NCI-H748 (cell line): ENCODE measurements around the gene GZMM.
A peak's percentile ranks its signal among the peaks of the same experiment; 100 is the strongest.
"Not testable (repeated sequence)": the region's sequence is repeated elsewhere in the genome, so short reads cannot be mapped to it uniquely, and the experiment has no call there.

ENCODE experiments used
- DNase-seq: peaks from one replicate; lab custom pipeline; 2025; ENCODE audit not compliant: unreplicated experiment; lab: John Stamatoyannopoulos, UW

The GZMM gene

GRCh38 chr19:580274-580835, 36.5 kb downstream of the GZMM start:
- no peak for DNase-seq

- DNase-seq = no peak
These were observed 37.7 kb downstream of the GZMM start for GRCh38 chr19:581399-582111.

- DNase-seq = peak; percentile 26
These were observed 38.8 kb downstream of the GZMM start for GRCh38 chr19:582497-583197.

- DNase-seq = no peak
These were observed 39.5 kb downstream of the GZMM start for GRCh38 chr19:583198-583967.

- DNase-seq = no peak
These were observed 40.1 kb downstream of the GZMM start for GRCh38 chr19:583968-584239.

- DNase-seq = peak; percentile 61
These were observed 40.6 kb downstream of the GZMM start for GRCh38 chr19:584240-585001.

GRCh38 chr19:585146-585545, 41.3 kb downstream of the GZMM start:
- not testable (repeated sequence) for DNase-seq

GRCh38 chr19:585551-586110, 41.8 kb downstream of the GZMM start:
- no peak for DNase-seq

GRCh38 chr19:588093-588740, 44.4 kb downstream of the GZMM start:
- peak; percentile 87 for DNase-seq

- peak; percentile 68 for DNase-seq
These were observed 45.2 kb downstream of the GZMM start for GRCh38 chr19:588741-589692.

- DNase-seq = peak; percentile 49
These were observed 46.0 kb downstream of the GZMM start, which contains the start of gene HCN2 for GRCh38 chr19:589693-590395. Gene HCN2 (plus strand): TSS chr19:589881. CDS start chr19:589946, 65 bp downstream.

- DNase-seq = peak; percentile 55
These were observed 46.5 kb downstream of the GZMM start for GRCh38 chr19:590396-590745.

GRCh38 chr19:590750-591098, 46.9 kb downstream of the GZMM start:
- DNase-seq = no peak

GRCh38 chr19:591099-591958, 47.5 kb downstream of the GZMM start:
- no peak for DNase-seq

GRCh38 chr19:592101-592500, 48.2 kb downstream of the GZMM start:
- no peak for DNase-seq

- no peak for DNase-seq
These were observed 49.2 kb downstream of the GZMM start for GRCh38 chr19:593055-593454.

GRCh38 chr19:593505-593904, 49.7 kb downstream of the GZMM start:
- DNase-seq = no peak
